Measurements from ENCODE around the gene SHISAL1. TPM values are rescaled to one million over a fixed set of nuclear protein-coding genes. Genes with fewer than 3 reads are reported as not detected.

SHISAL1 gene
- total RNA-seq, 4 donors from 2014 or later = 6.6 to 20.4 (median 12.4) TPM

GRCh38 chr22:44267856-44268255 is 44.9 kb downstream of the SHISAL1 start:
- Histone ChIP-seq H3K4me3 (no peak overlapping the region), H3K4me1 (peaks cover 0 to 17% (median 9%) of the 10 kb centered on the region in 4 donors), H3K27me3 (no peaks in the 10 kb centered on the region), H3K36me3 (no peaks in the 10 kb centered on the region), H3K9me3 (no peaks in the 10 kb centered on the region), H3K27ac (replicated peaks in 1 of 4) (no peak overlapping the region)
- WGBS = 82% methylated on average over 5 of the region's 5 CpGs
- TF ChIP-seq POLR2A (IDR thresholded peaks at IDR 0.05; ENCODE audit: low read depth) (no peak), EP300 (IDR thresholded peaks at IDR 0.05) (no peak), POLR2AphosphoS5 (IDR thresholded peaks at IDR 0.05) (no peak)
- TF ChIP-seq, protein P1, sequence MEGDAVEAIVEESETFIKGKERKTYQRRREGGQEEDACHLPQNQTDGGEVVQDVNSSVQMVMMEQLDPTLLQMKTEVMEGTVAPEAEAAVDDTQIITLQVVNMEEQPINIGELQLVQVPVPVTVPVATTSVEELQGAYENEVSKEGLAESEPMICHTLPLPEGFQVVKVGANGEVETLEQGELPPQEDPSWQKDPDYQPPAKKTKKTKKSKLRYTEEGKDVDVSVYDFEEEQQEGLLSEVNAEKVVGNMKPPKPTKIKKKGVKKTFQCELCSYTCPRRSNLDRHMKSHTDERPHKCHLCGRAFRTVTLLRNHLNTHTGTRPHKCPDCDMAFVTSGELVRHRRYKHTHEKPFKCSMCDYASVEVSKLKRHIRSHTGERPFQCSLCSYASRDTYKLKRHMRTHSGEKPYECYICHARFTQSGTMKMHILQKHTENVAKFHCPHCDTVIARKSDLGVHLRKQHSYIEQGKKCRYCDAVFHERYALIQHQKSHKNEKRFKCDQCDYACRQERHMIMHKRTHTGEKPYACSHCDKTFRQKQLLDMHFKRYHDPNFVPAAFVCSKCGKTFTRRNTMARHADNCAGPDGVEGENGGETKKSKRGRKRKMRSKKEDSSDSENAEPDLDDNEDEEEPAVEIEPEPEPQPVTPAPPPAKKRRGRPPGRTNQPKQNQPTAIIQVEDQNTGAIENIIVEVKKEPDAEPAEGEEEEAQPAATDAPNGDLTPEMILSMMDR (IDR thresholded peaks at IDR 0.05) = no peak
- DNase-seq (ENCODE audit: extremely low spot score) = no peak
- intact Hi-C loops (cut with DNase I) = no loop called here

DNA sequence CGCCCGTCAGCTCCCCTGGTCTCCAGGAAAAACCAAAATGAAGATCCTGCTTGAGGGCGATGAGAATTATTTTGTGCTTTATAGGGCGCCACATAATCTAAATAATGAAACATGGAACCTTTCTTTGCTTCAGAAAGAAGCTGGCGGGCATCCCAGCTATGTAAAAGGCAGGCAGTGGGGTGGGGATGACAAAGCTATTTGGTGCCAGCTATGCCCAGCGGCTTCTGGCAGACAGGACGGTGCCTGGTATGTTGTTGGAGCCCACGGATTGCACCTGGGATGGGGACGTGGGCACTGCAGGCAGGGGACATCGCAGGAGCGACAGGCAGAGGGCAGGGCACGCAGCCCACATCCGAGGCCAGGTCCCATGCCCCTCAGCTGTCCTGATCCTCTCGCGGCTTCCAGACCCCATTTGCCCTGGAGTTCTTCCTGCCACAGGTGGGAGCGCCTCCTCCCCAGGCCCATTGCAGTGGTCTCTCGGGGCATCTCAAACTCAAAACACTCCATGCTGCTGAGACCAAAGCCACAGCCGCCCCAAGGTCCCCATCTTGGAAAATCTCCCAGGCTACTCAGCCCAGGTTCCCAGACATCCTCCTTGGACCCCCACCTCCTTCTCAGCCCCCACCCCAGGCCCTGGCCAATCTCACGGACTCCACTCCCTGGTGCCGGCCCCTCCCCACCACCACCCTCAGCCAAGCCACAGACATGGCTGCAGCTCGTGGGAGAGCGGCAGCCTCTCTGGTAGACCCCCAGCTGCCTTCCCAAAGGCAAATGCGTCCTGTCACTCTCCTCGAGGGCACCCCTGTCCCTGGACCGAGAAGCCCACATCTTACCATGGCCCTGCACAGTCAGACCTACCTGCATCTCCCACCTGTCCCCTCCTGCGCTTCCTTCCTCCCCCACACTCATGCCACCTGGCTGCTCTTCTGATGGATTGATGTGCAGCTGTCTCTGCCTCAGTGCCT is 45.7 kb downstream of the SHISAL1 start:
- 74% methylated on average over 22 of the region's 26 CpGs for WGBS
- TF ChIP-seq EP300 (IDR thresholded peaks at IDR 0.05) = no peak
- TF ChIP-seq, protein P1 (IDR thresholded peaks at IDR 0.05) = no peak
- no peak for TF ChIP-seq POLR2AphosphoS5 (IDR thresholded peaks at IDR 0.05)
- TF ChIP-seq POLR2A (IDR thresholded peaks at IDR 0.05; ENCODE audit: low read depth) = no peak
- Histone ChIP-seq H3K27me3 (no peaks in the 10 kb centered on the region), H3K4me3 (no peak overlapping the region), H3K4me1 (peaks cover 0 to 11% (median 6%) of the 10 kb centered on the region in 4 donors), H3K27ac (replicated peaks in 1 of 4) (no peak overlapping the region), H3K9me3 (no peaks in the 10 kb centered on the region), H3K36me3 (no peaks in the 10 kb centered on the region)
- no peak for DNase-seq (ENCODE audit: extremely low spot score)
- intact Hi-C loops (cut with DNase I) = no loop called here

DNA sequence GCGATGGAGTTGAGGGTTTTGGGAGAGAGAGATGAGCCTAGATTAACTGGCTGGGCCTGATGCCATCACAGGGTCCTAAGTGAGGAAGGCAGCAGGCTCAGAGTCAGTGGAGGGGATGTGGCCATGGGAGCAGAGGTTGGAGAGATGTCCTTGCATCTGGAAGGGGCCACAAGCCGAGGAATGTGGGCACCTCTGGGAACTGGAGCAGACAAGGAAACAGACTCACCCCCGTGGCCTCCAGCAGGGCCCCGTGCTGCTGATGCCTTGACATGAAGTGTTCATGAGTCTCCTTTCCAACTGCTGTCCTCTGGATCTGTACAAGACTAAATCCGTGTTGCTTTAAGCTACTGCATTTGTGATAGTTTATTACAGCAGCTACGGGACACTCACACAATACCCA is 49.2 kb downstream of the SHISAL1 start:
- TF ChIP-seq, protein P1 (IDR thresholded peaks at IDR 0.05) = no peak
- no peak for TF ChIP-seq POLR2AphosphoS5 (IDR thresholded peaks at IDR 0.05)
- TF ChIP-seq POLR2A (IDR thresholded peaks at IDR 0.05; ENCODE audit: low read depth) = no peak
- no peak for TF ChIP-seq EP300 (IDR thresholded peaks at IDR 0.05)
- intact Hi-C loops (cut with DNase I) = no loop called here
- WGBS = 95% methylated on average over 6 of the region's 6 CpGs
- no peaks in the 10 kb centered on the region for H3K27me3 ChIP-seq
- H3K36me3 ChIP-seq = no peaks in the 10 kb centered on the region
- peaks cover 0 to 11% (median 6%) of the 10 kb centered on the region in 4 donors for H3K4me1 ChIP-seq
- DNase-seq (ENCODE audit: extremely low spot score) = no peak
- H3K4me3 ChIP-seq = no peak overlapping the region
- no peak overlapping the region for H3K27ac ChIP-seq (replicated peaks in 1 of 4)
- H3K9me3 ChIP-seq = no peaks in the 10 kb centered on the region

DNA sequence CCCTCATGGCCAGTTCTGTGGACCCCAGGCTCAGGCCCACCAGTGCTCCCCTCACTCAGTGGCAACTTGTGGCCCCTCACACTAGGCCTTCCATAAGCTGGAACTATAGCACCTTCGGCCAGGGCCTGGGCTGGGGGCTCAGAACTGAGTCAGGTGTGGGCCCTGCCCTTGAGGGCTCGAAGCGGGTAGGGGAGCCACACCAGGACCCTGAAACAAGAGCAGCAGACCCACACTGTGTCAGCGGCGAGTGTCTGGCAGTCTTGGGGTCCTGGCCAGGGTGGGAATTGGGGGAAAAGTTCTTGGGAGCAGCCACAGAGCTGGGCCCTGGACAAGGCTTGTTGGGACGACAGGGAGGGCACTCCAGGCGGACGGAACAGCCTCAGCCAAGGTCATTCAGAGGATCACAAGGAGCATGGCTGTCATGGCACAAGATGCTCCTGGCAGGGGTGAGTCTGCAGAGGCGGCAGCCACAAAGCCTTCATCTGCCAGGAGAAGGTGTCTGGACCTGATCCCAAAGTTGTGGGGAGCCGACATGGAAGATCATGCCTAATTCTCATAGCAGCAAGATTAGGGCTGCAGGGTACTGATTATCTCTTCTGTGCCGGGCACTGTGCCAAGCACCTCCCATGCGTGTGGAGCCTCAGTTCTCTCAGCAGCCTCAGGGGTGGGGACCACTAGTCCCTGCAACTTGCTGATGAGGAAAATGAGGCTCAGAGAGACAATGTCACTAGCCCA is 50.7 kb downstream of the SHISAL1 start:
- no peaks in the 10 kb centered on the region for H3K27me3 ChIP-seq
- DNase-seq (ENCODE audit: extremely low spot score) = no peak
- WGBS = 96% methylated on average over 6 of the region's 12 CpGs
- H3K9me3 ChIP-seq = no peaks in the 10 kb centered on the region
- TF ChIP-seq, protein P1 (IDR thresholded peaks at IDR 0.05) = no peak
- TF ChIP-seq POLR2A (IDR thresholded peaks at IDR 0.05; ENCODE audit: low read depth) (no peak), EP300 (IDR thresholded peaks at IDR 0.05) (no peak), POLR2AphosphoS5 (IDR thresholded peaks at IDR 0.05) (no peak)
- H3K27ac ChIP-seq (replicated peaks in 1 of 4) = no peak overlapping the region
- peaks cover 0 to 7% (median 4%) of the 10 kb centered on the region in 4 donors for H3K4me1 ChIP-seq
- H3K36me3 ChIP-seq = no peaks in the 10 kb centered on the region
- no peak overlapping the region for H3K4me3 ChIP-seq
- intact Hi-C loops (cut with DNase I) = no loop called here
